ENCODE results near the gene NUS1.
"Not testable (repeated sequence)": the region's sequence is repeated elsewhere in the genome, so short reads cannot be mapped to it uniquely, and the experiment has no call there.

NUS1 gene

DNA sequence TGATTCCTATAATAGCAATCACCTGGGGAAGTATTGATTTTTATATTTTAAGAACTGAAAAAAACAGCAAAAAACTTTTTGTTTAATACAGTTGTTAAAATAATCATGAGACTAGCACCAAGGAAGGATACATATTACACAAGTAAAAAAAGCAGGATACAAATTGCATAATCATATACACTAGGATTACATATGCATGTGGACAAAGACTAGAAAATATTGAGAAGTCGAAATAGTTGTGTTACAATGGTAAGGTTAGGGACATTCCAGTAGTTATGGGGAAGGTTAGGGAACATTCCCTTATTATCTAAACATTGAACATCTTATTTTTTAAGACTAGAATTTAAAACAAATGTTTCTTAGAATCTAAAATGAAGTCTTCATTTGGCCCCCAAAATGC lies 9.5 kb downstream of the NUS1 start:
- TF ChIP-seq, protein P1, sequence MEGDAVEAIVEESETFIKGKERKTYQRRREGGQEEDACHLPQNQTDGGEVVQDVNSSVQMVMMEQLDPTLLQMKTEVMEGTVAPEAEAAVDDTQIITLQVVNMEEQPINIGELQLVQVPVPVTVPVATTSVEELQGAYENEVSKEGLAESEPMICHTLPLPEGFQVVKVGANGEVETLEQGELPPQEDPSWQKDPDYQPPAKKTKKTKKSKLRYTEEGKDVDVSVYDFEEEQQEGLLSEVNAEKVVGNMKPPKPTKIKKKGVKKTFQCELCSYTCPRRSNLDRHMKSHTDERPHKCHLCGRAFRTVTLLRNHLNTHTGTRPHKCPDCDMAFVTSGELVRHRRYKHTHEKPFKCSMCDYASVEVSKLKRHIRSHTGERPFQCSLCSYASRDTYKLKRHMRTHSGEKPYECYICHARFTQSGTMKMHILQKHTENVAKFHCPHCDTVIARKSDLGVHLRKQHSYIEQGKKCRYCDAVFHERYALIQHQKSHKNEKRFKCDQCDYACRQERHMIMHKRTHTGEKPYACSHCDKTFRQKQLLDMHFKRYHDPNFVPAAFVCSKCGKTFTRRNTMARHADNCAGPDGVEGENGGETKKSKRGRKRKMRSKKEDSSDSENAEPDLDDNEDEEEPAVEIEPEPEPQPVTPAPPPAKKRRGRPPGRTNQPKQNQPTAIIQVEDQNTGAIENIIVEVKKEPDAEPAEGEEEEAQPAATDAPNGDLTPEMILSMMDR (IDR thresholded peaks at IDR 0.05; ENCODE audit: extremely low read depth, missing control alignments), result no peak
- no peak for DNase-seq (ENCODE audit: low spot score)

DNA sequence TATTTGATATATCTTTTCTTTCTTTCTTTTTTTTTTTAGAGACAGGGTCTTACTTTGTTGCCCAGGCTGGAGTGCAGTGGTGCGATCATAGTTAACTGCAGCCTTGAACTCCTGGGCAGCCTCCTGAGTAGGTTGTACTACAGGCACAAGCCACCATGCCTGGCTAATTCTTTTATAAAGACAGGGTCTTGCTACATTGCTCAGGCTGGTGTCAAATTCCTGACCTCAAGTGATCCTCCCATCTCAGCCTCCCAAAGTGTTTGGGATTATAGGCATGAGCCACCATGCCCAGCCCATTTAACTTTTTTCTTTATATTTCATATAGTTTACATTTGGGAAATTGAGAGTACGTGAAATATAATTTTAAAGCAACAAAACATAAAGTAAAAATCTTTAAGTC lies 10.1 kb downstream of the NUS1 start:
- no peak for DNase-seq (ENCODE audit: low spot score)
- TF ChIP-seq, protein P1 (IDR thresholded peaks at IDR 0.05; ENCODE audit: extremely low read depth, missing control alignments), result no peak

GRCh38 chr6:117687021-117687648 lies 11.9 kb downstream of the NUS1 start:
- TF ChIP-seq, protein P1 (IDR thresholded peaks at IDR 0.05; ENCODE audit: extremely low read depth, missing control alignments), result no peak
- no peak for DNase-seq (ENCODE audit: low spot score)

DNA sequence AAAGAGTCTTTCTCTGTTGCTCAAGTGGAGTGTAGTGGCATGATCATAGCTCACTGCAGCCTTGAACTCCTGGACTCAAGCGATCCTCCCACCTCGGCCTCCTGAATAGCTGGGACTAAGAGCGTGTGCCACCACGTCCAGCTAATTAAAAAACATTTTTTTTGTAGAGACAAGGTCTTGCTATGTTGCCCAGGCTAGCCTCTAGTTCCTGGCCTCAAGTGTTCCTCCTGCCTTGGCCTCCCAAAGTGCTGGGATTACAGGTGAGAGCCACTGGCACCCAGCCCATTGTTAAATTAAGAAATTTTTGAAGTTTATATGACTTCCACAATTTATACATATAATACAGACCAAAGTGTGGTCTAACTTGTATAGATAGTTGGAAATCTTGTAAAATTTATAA lies 14.3 kb downstream of the NUS1 start:
- DNase-seq (ENCODE audit: low spot score), result not testable (repeated sequence)

- DNase-seq (ENCODE audit: low spot score), result no peak
- TF ChIP-seq, protein P1 (IDR thresholded peaks at IDR 0.05; ENCODE audit: extremely low read depth, missing control alignments), result no peak
These were observed 31.2 kb downstream of the NUS1 start for GRCh38 chr6:117706504-117706903.

DNA sequence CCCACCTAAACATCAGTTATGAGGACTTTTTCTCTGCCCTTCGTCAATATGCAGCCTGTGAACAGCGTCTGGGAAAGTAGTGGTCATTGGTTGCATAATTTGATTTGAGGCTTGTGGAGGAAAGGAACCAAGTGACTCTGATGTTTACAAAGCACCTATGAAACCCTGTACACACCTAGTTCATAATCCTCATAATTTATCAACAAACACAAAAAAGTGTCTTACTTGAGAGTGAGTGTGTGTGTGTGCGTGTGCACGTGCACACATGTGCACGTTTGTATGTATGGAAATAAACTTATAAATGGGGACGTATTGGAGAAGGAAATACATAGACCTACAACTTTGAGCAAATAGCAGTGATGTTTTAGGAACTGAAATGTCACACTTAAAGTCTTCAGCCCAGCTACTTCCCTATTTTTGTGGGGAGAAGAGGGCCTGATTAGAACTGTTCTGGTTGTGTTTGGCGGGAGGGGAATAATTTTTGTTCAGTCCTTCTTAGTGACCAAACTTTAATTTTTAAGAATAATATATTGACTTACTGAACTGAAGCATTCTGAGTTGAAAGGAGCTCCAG lies 31.8 kb downstream of the NUS1 start:
- DNase-seq (ENCODE audit: low spot score), result not testable (repeated sequence)

- no peak for DNase-seq (ENCODE audit: low spot score)
- TF ChIP-seq, protein P1 (IDR thresholded peaks at IDR 0.05; ENCODE audit: extremely low read depth, missing control alignments), result no peak
These were observed 36.1 kb downstream of the NUS1 start for GRCh38 chr6:117711369-117711768.

DNA sequence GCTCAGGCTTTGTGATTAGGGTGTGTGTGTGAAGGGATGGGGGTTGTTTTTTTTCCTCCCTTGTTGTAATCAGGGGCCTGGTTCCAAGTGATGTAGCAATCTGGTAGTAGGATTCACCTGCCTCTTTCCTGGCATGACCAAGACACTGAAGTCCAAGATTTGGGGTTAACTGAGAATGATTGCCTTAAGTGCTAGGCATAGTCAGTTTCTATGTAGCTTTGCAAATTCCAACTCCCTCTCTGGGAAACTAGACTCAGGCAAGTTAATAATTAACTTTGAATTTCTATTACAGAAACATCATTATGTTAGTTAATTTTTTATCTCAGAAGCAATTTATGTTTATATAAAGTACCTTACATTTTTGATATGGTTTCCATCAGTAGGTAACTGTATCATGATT lies 43.6 kb downstream of the NUS1 start:
- no peak for DNase-seq (ENCODE audit: low spot score)
- TF ChIP-seq, protein P1 (IDR thresholded peaks at IDR 0.05; ENCODE audit: extremely low read depth, missing control alignments), result no peak

DNA sequence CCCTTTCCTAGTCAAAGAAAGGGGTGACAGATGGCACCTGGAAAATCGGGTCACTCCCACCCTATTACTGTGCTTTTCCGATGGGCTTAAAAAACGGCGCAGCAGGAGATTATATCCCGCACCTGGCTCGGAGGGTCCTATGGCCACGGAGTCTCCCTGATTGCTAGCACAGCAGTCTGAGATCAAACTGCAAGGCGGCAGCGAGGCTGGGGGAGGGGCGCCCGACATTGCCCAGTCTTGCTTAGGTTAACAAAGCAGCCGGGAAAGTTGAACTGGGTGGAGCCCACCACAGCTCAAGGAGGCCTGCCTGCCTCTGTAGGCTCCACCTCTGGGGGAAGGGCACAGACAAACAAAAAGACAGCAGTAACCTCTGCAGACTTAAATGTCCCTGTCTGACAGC lies 46.3 kb downstream of the NUS1 start:
- DNase-seq (ENCODE audit: low spot score), result not testable (repeated sequence)

Measured in GM20000 (cell line).